Neural progenitor cell (in vitro differentiated cells): Measurements from ENCODE around the gene UBE2E1.

Source experiments
- EZH2 ChIP-seq: fragments of 200-600 bp; sonication (generic); IDR thresholded peaks from 2 replicates; pipeline ENCODE4 v1.6.1; 2017; ENCODE audit warnings: antibody characterized with exemption, mild to moderate bottlenecking, moderate library complexity
- EZH2phosphoT487 ChIP-seq: fragments of 200-600 bp; sonication (generic); IDR thresholded peaks from 2 replicates; pipeline ENCODE4 v1.6.1; 2017; ENCODE audit warnings: antibody characterized with exemption
- TF ChIP-seq, protein P1 (sequence below): fragments of 200-600 bp; sonication (generic); IDR thresholded peaks from 2 replicates; pipeline ENCODE4 v1.5.1; 2017; ENCODE audit warnings: antibody characterized with exemption, mild to moderate bottlenecking

DNA sequence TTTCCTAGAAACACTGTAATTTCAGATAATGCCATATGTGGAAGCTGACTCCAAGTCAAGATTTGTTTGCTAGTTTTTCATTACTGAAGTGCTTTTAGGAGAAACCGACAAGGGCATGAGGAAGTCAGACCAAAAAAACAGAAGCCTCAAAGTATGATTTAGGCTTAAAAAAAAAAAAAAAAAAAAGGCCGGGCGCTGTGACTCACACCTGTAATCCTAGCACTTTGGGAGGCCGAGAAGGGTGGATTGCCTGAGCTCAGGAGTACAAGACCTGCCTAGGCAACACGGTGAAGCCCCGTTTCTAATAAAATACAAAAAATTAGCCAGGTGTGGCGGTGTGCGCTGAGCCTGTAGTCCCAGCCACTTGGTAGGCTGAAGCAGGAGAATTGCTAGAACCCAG lies 122.8 kb downstream of the UBE2E1 start:
- TF ChIP-seq, protein P1, sequence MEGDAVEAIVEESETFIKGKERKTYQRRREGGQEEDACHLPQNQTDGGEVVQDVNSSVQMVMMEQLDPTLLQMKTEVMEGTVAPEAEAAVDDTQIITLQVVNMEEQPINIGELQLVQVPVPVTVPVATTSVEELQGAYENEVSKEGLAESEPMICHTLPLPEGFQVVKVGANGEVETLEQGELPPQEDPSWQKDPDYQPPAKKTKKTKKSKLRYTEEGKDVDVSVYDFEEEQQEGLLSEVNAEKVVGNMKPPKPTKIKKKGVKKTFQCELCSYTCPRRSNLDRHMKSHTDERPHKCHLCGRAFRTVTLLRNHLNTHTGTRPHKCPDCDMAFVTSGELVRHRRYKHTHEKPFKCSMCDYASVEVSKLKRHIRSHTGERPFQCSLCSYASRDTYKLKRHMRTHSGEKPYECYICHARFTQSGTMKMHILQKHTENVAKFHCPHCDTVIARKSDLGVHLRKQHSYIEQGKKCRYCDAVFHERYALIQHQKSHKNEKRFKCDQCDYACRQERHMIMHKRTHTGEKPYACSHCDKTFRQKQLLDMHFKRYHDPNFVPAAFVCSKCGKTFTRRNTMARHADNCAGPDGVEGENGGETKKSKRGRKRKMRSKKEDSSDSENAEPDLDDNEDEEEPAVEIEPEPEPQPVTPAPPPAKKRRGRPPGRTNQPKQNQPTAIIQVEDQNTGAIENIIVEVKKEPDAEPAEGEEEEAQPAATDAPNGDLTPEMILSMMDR = no peak
- TF ChIP-seq EZH2 = no peak
- no peak for TF ChIP-seq EZH2phosphoT487
